Prostate gland (tissue), 2 donors: ENCODE results near the gene ACTR5. TPM values are rescaled to one million over a fixed set of nuclear protein-coding genes. Genes with fewer than 3 reads are reported as not detected.

Experiments used
- DNase-seq: peaks from one replicate; pipeline ENCODE4 v3.0.0-alpha.2; 2019; ENCODE audit warnings: low spot score
- H3K27ac ChIP-seq, 2 donors: fragments of 200-600 bp; sonication (generic); 2 replicates each; pipeline ENCODE4 v1.5.1; 2017 to 2019
- H3K27me3 ChIP-seq: fragments of 200-600 bp; sonication (generic); replicated peaks from 2 replicates; pipeline ENCODE4 v1.5.1; 2019; ENCODE audit not compliant: insufficient read depth
- H3K36me3 ChIP-seq, 2 donors: fragments of 200-600 bp; sonication (generic); 1 replicate in 1 of 2; 2 replicates in 1 of 2; pipeline versions ENCODE4 v1.5.1 to v1.8.1; 2017 to 2019
- H3K4me1 ChIP-seq: fragments of 200-600 bp; sonication (generic); replicated peaks from 2 replicates; pipeline ENCODE4 v1.5.1; 2019
- H3K4me3 ChIP-seq, 2 donors: fragments of 200-600 bp; sonication (generic); 2 replicates each; pipeline ENCODE4 v1.5.1; 2017 to 2019
- H3K9me3 ChIP-seq: fragments of 200-600 bp; sonication (generic); 2 replicates; pipeline ENCODE4 v1.5.1; 2017
- CTCF ChIP-seq, 4 experiments: fragments of 200-600 bp in 2 of 4; fragments of 450-650 bp in 2 of 4; sonication (generic) in 2 of 4; IDR thresholded peaks; 1 replicate in 3 of 4; 2 replicates in 1 of 4; pipeline ENCODE4 v1.5.1; 2016 to 2019; ENCODE audit warnings: antibody characterized with exemption in 4 of 4, mild to moderate bottlenecking in 2 of 4, moderate library complexity in 2 of 4
- POLR2A ChIP-seq: fragments of 450-650 bp; IDR thresholded peaks from one replicate; pipeline ENCODE4 v1.6.1; 2016; ENCODE audit warnings: antibody characterized with exemption, mild to moderate bottlenecking
- POLR2AphosphoS5 ChIP-seq: sonication (generic); formaldehyde crosslinking; IDR thresholded peaks from one replicate; pipeline ENCODE4 v1.6.1; 2017; ENCODE audit warnings: antibody characterized with exemption
- WGBS: methylation state at CpG from one replicate; pipeline ENCODE4 v1.1.5; 2018; 5-methylcytosine and 5-hydroxymethylcytosine counted together
- intact Hi-C: fragments of 100-400 bp; cut with DNase I; formaldehyde crosslinking; loops from one replicate; pipeline ENCODE4 v1.14.2; 2022
- total RNA-seq, 2 donors: library from RNA; depleted of rRNA; stranded (reverse); fragments of >200 nt; gene quantifications; one replicate each; pipeline ENCODE4 v1.1.0, GENCODE V29; 2016

The ACTR5 gene
- total RNA-seq, 2 donors from 2014 or later, result 6.4 to 18.1 TPM

GRCh38 chr20:38732981-38733380 is 15.3 kb upstream of the ACTR5 start:
- WGBS, result 65% methylated on average over 4 of the region's 4 CpGs
- no peak for TF ChIP-seq CTCF (IDR thresholded peaks at IDR 0.05)
- TF ChIP-seq POLR2AphosphoS5, result no peak
- no peak for TF ChIP-seq POLR2A
- H3K4me3 ChIP-seq, result no peak overlapping the region
- H3K9me3 ChIP-seq, result no peaks in the 10 kb centered on the region
- intact Hi-C loops, result no loop called here
- no peaks in the 10 kb centered on the region for H3K4me1 ChIP-seq
- no peak overlapping the region for H3K27ac ChIP-seq
- H3K27me3 ChIP-seq, result peaks cover 39% of the 10 kb centered on the region
- no peaks in the 10 kb centered on the region for H3K36me3 ChIP-seq
- no peak for DNase-seq

- Histone ChIP-seq H3K4me1 (no peaks in the 10 kb centered on the region), H3K9me3 (no peaks in the 10 kb centered on the region), H3K4me3 (no peak overlapping the region), H3K27me3 (peaks cover 25% of the 10 kb centered on the region), H3K36me3 (no peaks in the 10 kb centered on the region), H3K27ac (no peak overlapping the region)
- no peak for DNase-seq
- intact Hi-C loops, result no loop called here
- 51% methylated on average over 6 of the region's 6 CpGs for WGBS
- no peak for TF ChIP-seq POLR2AphosphoS5
- no peak for TF ChIP-seq CTCF (IDR thresholded peaks at IDR 0.05)
- TF ChIP-seq POLR2A, result no peak
These were observed 13.1 kb upstream of the ACTR5 start for GRCh38 chr20:38735172-38735571.

GRCh38 chr20:38737887-38738286 is 10.4 kb upstream of the ACTR5 start:
- H3K4me1 ChIP-seq, result no peaks in the 10 kb centered on the region
- peaks cover 12% of the 10 kb centered on the region for H3K27me3 ChIP-seq
- H3K36me3 ChIP-seq, result no peaks in the 10 kb centered on the region
- no peak overlapping the region for H3K4me3 ChIP-seq
- intact Hi-C loops, result no loop called here
- DNase-seq, result no peak
- no peak for TF ChIP-seq CTCF (IDR thresholded peaks at IDR 0.05)
- no peak for TF ChIP-seq POLR2A
- no peak for TF ChIP-seq POLR2AphosphoS5
- no peak overlapping the region for H3K27ac ChIP-seq
- H3K9me3 ChIP-seq, result no peaks in the 10 kb centered on the region
- 85% methylated on average over 1 of the region's 1 CpG for WGBS

GRCh38 chr20:38745757-38746156 is 2.5 kb upstream of the ACTR5 start:
- Histone ChIP-seq H3K9me3 (no peaks in the 10 kb centered on the region), H3K4me1 (no peaks in the 10 kb centered on the region), H3K27me3 (no peaks in the 10 kb centered on the region), H3K4me3 (no peak overlapping the region), H3K36me3 (no peaks in the 10 kb centered on the region), H3K27ac (no peak overlapping the region)
- DNase-seq, result no peak
- 89% methylated on average over 2 of the region's 2 CpGs for WGBS
- intact Hi-C loops, result no loop called here
- no peak for TF ChIP-seq POLR2A
- no peak for TF ChIP-seq CTCF (IDR thresholded peaks at IDR 0.05)
- TF ChIP-seq POLR2AphosphoS5, result no peak

- Histone ChIP-seq H3K4me3 (peak overlapping the region; percentile 74 to 86), H3K36me3 (no peaks in the 10 kb centered on the region), H3K27ac (peak overlapping the region; percentile 95 to 97), H3K27me3 (no peaks in the 10 kb centered on the region), H3K4me1 (no peaks in the 10 kb centered on the region), H3K9me3 (no peaks in the 10 kb centered on the region)
- DNase-seq, result no peak
- no peak for TF ChIP-seq CTCF (IDR thresholded peaks at IDR 0.05)
- TF ChIP-seq POLR2A, result no peak
- no peak for TF ChIP-seq POLR2AphosphoS5
- 10% methylated on average over 39 of the region's 39 CpGs for WGBS
- intact Hi-C loops, result no loop called here
These were observed 664 bp upstream of the ACTR5 start for GRCh38 chr20:38747495-38748096.
